ENCODE measurements around the gene RAB18.
"Not testable (repeated sequence)": the region's sequence is repeated elsewhere in the genome, so short reads cannot be mapped to it uniquely, and the experiment has no call there.

RAB18 gene

GRCh38 chr10:27547047-27547446 lies 42.9 kb downstream of the RAB18 start:
- no peak for DNase-seq (ENCODE audit: low spot score)

GRCh38 chr10:27547482-27547881 lies 43.4 kb downstream of the RAB18 start:
- DNase-seq (ENCODE audit: low spot score): no peak

- DNase-seq (ENCODE audit: low spot score): no peak
Measured at GRCh38 chr10:27550823-27551222, 46.7 kb downstream of the RAB18 start.

GRCh38 chr10:27558612-27559020 lies 54.5 kb downstream of the RAB18 start:
- DNase-seq (ENCODE audit: low spot score): peak; percentile 35

GRCh38 chr10:27561334-27561733 lies 57.2 kb downstream of the RAB18 start:
- no peak for DNase-seq (ENCODE audit: low spot score)

GRCh38 chr10:27564398-27564797 lies 60.3 kb downstream of the RAB18 start:
- DNase-seq (ENCODE audit: low spot score): no peak

- no peak for DNase-seq (ENCODE audit: low spot score)
Measured at GRCh38 chr10:27564880-27565279, 60.8 kb downstream of the RAB18 start.

GRCh38 chr10:27568196-27569175 lies 64.4 kb downstream of the RAB18 start:
- no peak for DNase-seq (ENCODE audit: low spot score)

GRCh38 chr10:27569946-27570345 lies 65.8 kb downstream of the RAB18 start:
- DNase-seq (ENCODE audit: low spot score): no peak

- DNase-seq (ENCODE audit: low spot score): not testable (repeated sequence)
Measured at GRCh38 chr10:27577038-27577437, 72.9 kb downstream of the RAB18 start.

- DNase-seq (ENCODE audit: low spot score): no peak
Measured at GRCh38 chr10:27578316-27578715, 74.2 kb downstream of the RAB18 start.

- no peak for DNase-seq (ENCODE audit: low spot score)
Measured at GRCh38 chr10:27581225-27581624, 77.1 kb downstream of the RAB18 start.

- DNase-seq (ENCODE audit: low spot score): no peak
Measured at GRCh38 chr10:27584302-27584701, 80.2 kb downstream of the RAB18 start.
